ENCODE data around the gene C6orf120.

The C6orf120 gene

GRCh38 chr6:169701954-169702839 lies at the start of gene C6orf120, which contains the start of gene WDR27:
Gene C6orf120, plus strand, starts transcription at chr6:169702126. Its CDS starts 334 bp downstream, at chr6:169702460.
Gene WDR27, minus strand, starts transcription at chr6:169702029. Its CDS starts 13,024 bp downstream, at chr6:169689005.
- DNase-seq (ENCODE audit: low read depth), result peak; percentile 97

GRCh38 chr6:169652896-169653295 lies 49.0 kb upstream of the C6orf120 start:
- no peak for DNase-seq (ENCODE audit: low read depth)

- DNase-seq (ENCODE audit: low read depth), result no peak
These were observed 48.2 kb upstream of the C6orf120 start for GRCh38 chr6:169653691-169654090.

GRCh38 chr6:169654598-169655391 lies 47.1 kb upstream of the C6orf120 start:
- peak; percentile 44 for DNase-seq (ENCODE audit: low read depth)

- DNase-seq (ENCODE audit: low read depth), result no peak
These were observed 45.2 kb upstream of the C6orf120 start for GRCh38 chr6:169656546-169657283.

GRCh38 chr6:169657284-169657610 lies 44.7 kb upstream of the C6orf120 start:
- DNase-seq (ENCODE audit: low read depth), result no peak

GRCh38 chr6:169659820-169660610 lies 41.9 kb upstream of the C6orf120 start:
- no peak for DNase-seq (ENCODE audit: low read depth)

- no peak for DNase-seq (ENCODE audit: low read depth)
These were observed 41.1 kb upstream of the C6orf120 start for GRCh38 chr6:169660751-169661390.

- no peak for DNase-seq (ENCODE audit: low read depth)
These were observed 40.6 kb upstream of the C6orf120 start for GRCh38 chr6:169661391-169661756.

- DNase-seq (ENCODE audit: low read depth), result no peak
These were observed 38.5 kb upstream of the C6orf120 start for GRCh38 chr6:169663468-169663867.

GRCh38 chr6:169664227-169664626 lies 37.7 kb upstream of the C6orf120 start:
- DNase-seq (ENCODE audit: low read depth), result no peak

GRCh38 chr6:169665289-169665688 lies 36.6 kb upstream of the C6orf120 start:
- no peak for DNase-seq (ENCODE audit: low read depth)

GRCh38 chr6:169666441-169666840 lies 35.5 kb upstream of the C6orf120 start:
- DNase-seq (ENCODE audit: low read depth), result no peak

GRCh38 chr6:169667716-169668115 lies 34.2 kb upstream of the C6orf120 start:
- no peak for DNase-seq (ENCODE audit: low read depth)

GRCh38 chr6:169668203-169668847 lies 33.6 kb upstream of the C6orf120 start:
- DNase-seq (ENCODE audit: low read depth), result no peak

- DNase-seq (ENCODE audit: low read depth), result no peak
These were observed 32.8 kb upstream of the C6orf120 start for GRCh38 chr6:169669147-169669546.

- DNase-seq (ENCODE audit: low read depth), result no peak
These were observed 32.0 kb upstream of the C6orf120 start for GRCh38 chr6:169669889-169670288.

- no peak for DNase-seq (ENCODE audit: low read depth)
These were observed 30.4 kb upstream of the C6orf120 start for GRCh38 chr6:169671563-169671962.

- DNase-seq (ENCODE audit: low read depth), result no peak
These were observed 26.9 kb upstream of the C6orf120 start for GRCh38 chr6:169675011-169675410.

GRCh38 chr6:169677096-169677495 lies 24.8 kb upstream of the C6orf120 start:
- DNase-seq (ENCODE audit: low read depth), result no peak

- no peak for DNase-seq (ENCODE audit: low read depth)
These were observed 23.6 kb upstream of the C6orf120 start for GRCh38 chr6:169678342-169678741.

Data from activated T-cell treated with anti-CD3 and anti-CD28 coated beads for 24 hours (primary cell).